ENCODE measurements around the gene GABRQ.

The GABRQ gene

GRCh38 chrX:152637649-152638442 is at the start of gene GABRQ:
Gene GABRQ (plus strand): TSS chrX:152637895. CDS start chrX:152638203, 308 bp downstream.
- no peak for DNase-seq (ENCODE audit: low read depth)

GRCh38 chrX:152588206-152588605 is 49.5 kb upstream of the GABRQ start:
- no peak for DNase-seq (ENCODE audit: low read depth)

GRCh38 chrX:152600853-152601633 is 36.7 kb upstream of the GABRQ start:
- no peak for DNase-seq (ENCODE audit: low read depth)

- no peak for DNase-seq (ENCODE audit: low read depth)
Measured at GRCh38 chrX:152601848-152602616, 35.7 kb upstream of the GABRQ start.

- no peak for DNase-seq (ENCODE audit: low read depth)
Measured at GRCh38 chrX:152614791-152615190, 22.9 kb upstream of the GABRQ start.

GRCh38 chrX:152619897-152620296 is 17.8 kb upstream of the GABRQ start:
- no peak for DNase-seq (ENCODE audit: low read depth)

- peak; percentile 23 for DNase-seq (ENCODE audit: low read depth)
Measured at GRCh38 chrX:152632445-152633097, 5.1 kb upstream of the GABRQ start.

GRCh38 chrX:152635941-152636340 is 1.8 kb upstream of the GABRQ start:
- no peak for DNase-seq (ENCODE audit: low read depth)

GRCh38 chrX:152638443-152638904 is 779 bp downstream of the GABRQ start:
- no peak for DNase-seq (ENCODE audit: low read depth)

GRCh38 chrX:152639426-152639825 is 1.7 kb downstream of the GABRQ start:
- DNase-seq (ENCODE audit: low read depth), result no peak

- DNase-seq (ENCODE audit: low read depth), result no peak
Measured at GRCh38 chrX:152640034-152640818, 2.5 kb downstream of the GABRQ start.

- DNase-seq (ENCODE audit: low read depth), result no peak
Measured at GRCh38 chrX:152641256-152641875, 3.7 kb downstream of the GABRQ start.

- no peak for DNase-seq (ENCODE audit: low read depth)
Measured at GRCh38 chrX:152641996-152642395, 4.3 kb downstream of the GABRQ start.

GRCh38 chrX:152642931-152643564 is 5.4 kb downstream of the GABRQ start:
- DNase-seq (ENCODE audit: low read depth), result no peak

- no peak for DNase-seq (ENCODE audit: low read depth)
Measured at GRCh38 chrX:152646961-152647360, 9.3 kb downstream of the GABRQ start.

GRCh38 chrX:152647978-152648377 is 10.3 kb downstream of the GABRQ start:
- no peak for DNase-seq (ENCODE audit: low read depth)

- DNase-seq (ENCODE audit: low read depth), result no peak
Measured at GRCh38 chrX:152652060-152652459, 14.4 kb downstream of the GABRQ start.

GRCh38 chrX:152652467-152652866 is 14.8 kb downstream of the GABRQ start:
- DNase-seq (ENCODE audit: low read depth), result no peak

- no peak for DNase-seq (ENCODE audit: low read depth)
Measured at GRCh38 chrX:152656087-152656486, 18.4 kb downstream of the GABRQ start.

- no peak for DNase-seq (ENCODE audit: low read depth)
Measured at GRCh38 chrX:152656890-152657289, 19.2 kb downstream of the GABRQ start.
